IMR-90 (cell line): ENCODE data around the gene CROCC2. TPM values are rescaled to one million over a fixed set of nuclear protein-coding genes. Genes with fewer than 3 reads are reported as not detected.

ENCODE experiments used
- ATAC-seq: fragments of 200-7000 bp; cut with Tn5 transposase; 2 replicates; pipeline ENCODE4 v1.9.1; 2020; ENCODE audit warnings: low read depth, mild to moderate bottlenecking, moderate library complexity
- BruUV-seq: library from RNA; stranded (reverse); fragments of 400-500 nt; replicated peaks from 2 replicates; lab custom pipeline; 2021; lab: Mats Ljungman, UMichigan
- CTCF ChIA-PET: fragments of 300-600 bp; formaldehyde crosslinking; extraction: SDS; loops from one replicate; lab custom pipeline; 2021; ENCODE audit warnings: antibody characterized with exemption; lab: Yijun Ruan, JAX
- POLR2A ChIA-PET: fragments of 300-600 bp; sonication (Branson Sonifier 250); formaldehyde crosslinking; loops from one replicate; lab custom pipeline; 2022; ENCODE audit warnings: antibody characterized with exemption; ENCODE audit not compliant: unreplicated experiment; lab: Charles Lee
- DNase-seq: peaks from one replicate; pipeline ENCODE4 v3.0.0; 2013
- H2AFZ ChIP-seq: replicated peaks from 2 replicates; pipeline ENCODE3; 2013; ENCODE audit warnings: low read length, mild to moderate bottlenecking; ENCODE audit not compliant: poor library complexity
- H2AK5ac ChIP-seq: 2 replicates; pipeline ENCODE4 v1.6.1; 2013; ENCODE audit warnings: low read depth, low read length, inconsistent platforms
- H2AK9ac ChIP-seq: replicated peaks from 2 replicates; pipeline ENCODE3; 2013; ENCODE audit warnings: mild to moderate bottlenecking, low read depth, low read length, moderate library complexity; ENCODE audit not compliant: poor library complexity
- H2BK120ac ChIP-seq: 2 replicates; pipeline ENCODE4 v1.6.1; 2013; ENCODE audit warnings: low read depth, low read length, inconsistent platforms
- H2BK15ac ChIP-seq: 3 replicates; pipeline ENCODE4 v1.6.1; 2013; ENCODE audit warnings: low read depth, low read length, inconsistent platforms
- H2BK20ac ChIP-seq: 2 replicates; pipeline ENCODE4 v1.6.1; 2013; ENCODE audit warnings: low read depth, mild to moderate bottlenecking, inconsistent platforms, low read length, moderate library complexity
- H2BK5ac ChIP-seq: 2 replicates; pipeline ENCODE4 v1.6.1; 2013; ENCODE audit warnings: mild to moderate bottlenecking, low read depth, low read length, inconsistent platforms; ENCODE audit not compliant: poor library complexity, severe bottlenecking
- H3K14ac ChIP-seq: replicated peaks from 2 replicates; pipeline ENCODE4 v1.6.1; 2013; ENCODE audit warnings: low read depth, low read length, inconsistent platforms
- H3K18ac ChIP-seq: 2 replicates; pipeline ENCODE4 v1.6.1; 2013; ENCODE audit warnings: low read depth, low read length, control low read depth
- H3K23ac ChIP-seq: 2 replicates; pipeline ENCODE4 v1.6.1; 2013; ENCODE audit warnings: low read depth, low read length, inconsistent platforms
- H3K27ac ChIP-seq: 2 replicates; pipeline ENCODE4 v1.5.1; 2013; ENCODE audit warnings: mild to moderate bottlenecking, control low read depth, low read length; ENCODE audit not compliant: insufficient read depth
- H3K27me3 ChIP-seq: 2 replicates; pipeline ENCODE4 v1.6.1; 2013; ENCODE audit warnings: low read length; ENCODE audit not compliant: control insufficient read depth, insufficient read depth
- H3K36me3 ChIP-seq: 2 replicates; pipeline ENCODE4 v1.6.1; 2013; ENCODE audit warnings: low read length, mixed read lengths; ENCODE audit not compliant: control insufficient read depth, insufficient read depth
- H3K4ac ChIP-seq: 2 replicates; pipeline ENCODE4 v1.6.1; 2013; ENCODE audit warnings: low read depth, low read length, inconsistent platforms
- H3K4me1 ChIP-seq: 2 replicates; pipeline ENCODE4 v1.6.1; 2013; ENCODE audit warnings: low read length, mixed read lengths; ENCODE audit not compliant: control insufficient read depth, insufficient read depth
- H3K4me2 ChIP-seq: 2 replicates; pipeline ENCODE4 v1.6.1; 2013; ENCODE audit warnings: low read depth, mild to moderate bottlenecking, control low read depth, low read length, moderate library complexity
- H3K4me3 ChIP-seq: 2 replicates; pipeline ENCODE4 v1.5.1; 2013; ENCODE audit warnings: low read depth, mild to moderate bottlenecking, control low read depth, low read length, moderate library complexity; ENCODE audit not compliant: insufficient read depth
- H3K56ac ChIP-seq: 2 replicates; pipeline ENCODE4 v1.6.1; 2013; ENCODE audit warnings: low read length, inconsistent platforms; ENCODE audit not compliant: insufficient read depth; ENCODE audit errors: extremely low read depth
- H3K79me1 ChIP-seq, 2 experiments: 2 replicates each; pipeline ENCODE4 v1.6.1; 2013; ENCODE audit warnings: low read length in 2 of 2, inconsistent platforms in 1 of 2, low read depth in 1 of 2
- H3K9ac ChIP-seq: 2 replicates; pipeline ENCODE4 v1.6.1; 2013; ENCODE audit warnings: low read depth, low read length, control low read depth
- H3K9me1 ChIP-seq: 2 replicates; pipeline ENCODE4 v1.6.1; 2013; ENCODE audit warnings: low read length, inconsistent platforms; ENCODE audit not compliant: insufficient read depth
- H3K9me3 ChIP-seq: 2 replicates; pipeline ENCODE4 v1.6.1; 2013; ENCODE audit warnings: low read length; ENCODE audit not compliant: control insufficient read depth, insufficient read depth
- H4K20me1 ChIP-seq: 2 replicates; pipeline ENCODE4 v1.6.1; 2013; ENCODE audit warnings: low read length, inconsistent platforms; ENCODE audit not compliant: insufficient read depth
- H4K5ac ChIP-seq: 2 replicates; pipeline ENCODE4 v1.6.1; 2013; ENCODE audit warnings: mild to moderate bottlenecking, low read depth, low read length, control low read depth
- H4K8ac ChIP-seq, 2 experiments: 2 replicates each; pipeline ENCODE4 v1.6.1; 2013; ENCODE audit warnings: low read depth in 2 of 2, low read length in 2 of 2, control low read depth in 1 of 2, inconsistent platforms in 1 of 2
- H4K91ac ChIP-seq: 2 replicates; pipeline ENCODE4 v1.6.1; 2013; ENCODE audit warnings: low read depth, low read length, inconsistent platforms; ENCODE audit not compliant: insufficient read depth
- BHLHE40 ChIP-seq: fragments of 150-350 bp; IDR thresholded peaks from 2 replicates; pipeline ENCODE4 v1.6.1; 2016; ENCODE audit warnings: mild to moderate bottlenecking, low read depth, low read length
- CEBPB ChIP-seq: IDR thresholded peaks from 2 replicates; pipeline ENCODE4 v1.6.1; 2012; ENCODE audit warnings: low read depth, low read length, improper control_type of control experiment
- CHD1 ChIP-seq: IDR thresholded peaks from 2 replicates; pipeline ENCODE4 v1.6.1; 2012; ENCODE audit warnings: low read depth, low read length, improper control_type of control experiment
- ELK1 ChIP-seq: fragments of 150-350 bp; IDR thresholded peaks from 2 replicates; pipeline ENCODE4 v1.6.1; 2016; ENCODE audit warnings: low read depth, mild to moderate bottlenecking, low read length, moderate library complexity, borderline replicate concordance
- FOS ChIP-seq: fragments of 150-350 bp; IDR thresholded peaks from 2 replicates; pipeline ENCODE4 v1.6.1; 2016; ENCODE audit warnings: low read depth, low read length
- MAFK ChIP-seq: IDR thresholded peaks from 2 replicates; pipeline ENCODE4 v1.6.1; 2012; ENCODE audit warnings: low read depth, low read length, improper control_type of control experiment
- MXI1 ChIP-seq: IDR thresholded peaks from 2 replicates; pipeline ENCODE4 v1.6.1; 2012; ENCODE audit warnings: low read depth, mild to moderate bottlenecking, low read length, moderate library complexity, borderline replicate concordance
- NFE2L2 ChIP-seq: fragments of 150-350 bp; IDR thresholded peaks from 2 replicates; pipeline ENCODE4 v1.6.1; 2016; ENCODE audit warnings: low read depth, mild to moderate bottlenecking, low read length
- POLR2A ChIP-seq: IDR thresholded peaks from 2 replicates; pipeline ENCODE4 v1.6.1; 2012; ENCODE audit warnings: mild to moderate bottlenecking, low read depth, low read length
- RAD21 ChIP-seq: IDR thresholded peaks from 2 replicates; pipeline ENCODE4 v1.6.1; 2012; ENCODE audit warnings: low read length, improper control_type of control experiment
- RCOR1 ChIP-seq: IDR thresholded peaks from 2 replicates; pipeline ENCODE4 v1.6.1; 2012; ENCODE audit warnings: mild to moderate bottlenecking, low read length, improper control_type of control experiment; ENCODE audit not compliant: insufficient replicate concordance
- RFX5 ChIP-seq: IDR thresholded peaks from 2 replicates; pipeline ENCODE4 v1.8.0; 2012; ENCODE audit warnings: low read depth, mild to moderate bottlenecking, low read length, moderate library complexity
- WGBS, 2 experiments: methylation state at CpG; one replicate each; pipeline versions ENCODE4 v1.1.5 to v1.1.7; 2013; ENCODE audit warnings: missing lambda C conversion rate in 2 of 2; ENCODE audit not compliant: insufficient read length in 1 of 2; ENCODE audit errors: extremely low coverage in 2 of 2; 5-methylcytosine and 5-hydroxymethylcytosine counted together
- dilution Hi-C: fragments of 300-500 bp; cut with HindIII; formaldehyde crosslinking; loops from one replicate; pipeline ENCODE4 v1.14.3; 2018; ENCODE audit warnings: low sequenced_read_pairs; ENCODE audit not compliant: unreplicated experiment
- in situ Hi-C: fragments of 300-500 bp; cut with MboI; formaldehyde crosslinking; loops from 3 replicates; pipeline ENCODE4 v1.14.3; 2019; ENCODE audit warnings: low sequenced_read_pairs, inconsistent platforms, mixed read lengths
- intact Hi-C: fragments of 100-400 bp; cut with micrococcal nuclease; formaldehyde crosslinking; loops from 2 replicates; pipeline ENCODE4 v1.10.0; 2022
- polyA plus RNA-seq, 3 experiments: library from polyadenylated mRNA; depleted of rRNA; stranded (reverse); fragments of >200 nt; gene quantifications; 2 replicates each; pipeline ENCODE4 v1.2.3, GENCODE V29; 2012; ENCODE audit warnings: low replicate concordance in 1 of 3
- total RNA-seq: library from RNA; depleted of rRNA; stranded (reverse); fragments of >200 nt; gene quantifications from 2 replicates; pipeline ENCODE4 v1.2.3, GENCODE V29; 2012

CROCC2 gene
- total and polyA plus RNA-seq, 2 of the 4 experiments (the other 2 are of a cell fraction): not detected

GRCh38 chr2:240932001-240932723 lies 26.0 kb downstream of the CROCC2 start:
- H3K27me3 ChIP-seq: peaks cover 24% of the 10 kb centered on the region
- no peak overlapping the region for H2BK20ac ChIP-seq
- H3K36me3 ChIP-seq: no peaks in the 10 kb centered on the region
- H2AK9ac ChIP-seq: no peak overlapping the region
- no peak overlapping the region for H3K4me3 ChIP-seq
- no peaks in the 10 kb centered on the region for H3K9me1 ChIP-seq
- H2BK15ac ChIP-seq: no peak overlapping the region
- WGBS, 2 experiments: 67% methylated on average over 1 of the region's 21 CpGs; no CpG with 5 or more reads in 1 of the 2 experiments
- H3K56ac ChIP-seq: no peak overlapping the region
- no peak for ATAC-seq
- no peak overlapping the region for H4K8ac ChIP-seq
- H3K79me1 ChIP-seq: no peaks in the 10 kb centered on the region
- no peak overlapping the region for H2BK5ac ChIP-seq
- in situ Hi-C loops (no loop called here), dilution Hi-C loops (no loop called here), intact Hi-C loops (no loop called here)
- BruUV-seq: no TSS peak
- H3K9ac ChIP-seq: no peak overlapping the region
- TF ChIP-seq MAFK (no peak), FOS (no peak), CEBPB (no peak), POLR2A (no peak), RFX5 (no peak), BHLHE40 (no peak), RCOR1 (no peak), RAD21 (no peak), CHD1 (no peak), MXI1 (no peak), NFE2L2 (no peak), ELK1 (no peak)
- ChIA-PET CTCF (no interaction called here), POLR2A (no interaction called here)
- H3K4me1 ChIP-seq: no peaks in the 10 kb centered on the region; the same call in 1 of the 2 replicates
- no peak overlapping the region for H3K14ac ChIP-seq
- H4K5ac ChIP-seq: no peak overlapping the region
- H3K4me2 ChIP-seq: no peak overlapping the region
- H3K27ac ChIP-seq: no peak overlapping the region
- H3K18ac ChIP-seq: no peak overlapping the region
- no peak overlapping the region for H3K23ac ChIP-seq
- H2AFZ ChIP-seq: no peak overlapping the region
- H3K9me3 ChIP-seq: peaks cover 2% of the 10 kb centered on the region; the same call in 1 of the 2 replicates
- no peak overlapping the region for H2AK5ac ChIP-seq
- no peaks in the 10 kb centered on the region for H4K20me1 ChIP-seq
- no peak overlapping the region for H2BK120ac ChIP-seq
- no peak for DNase-seq
- no peak overlapping the region for H3K4ac ChIP-seq
- H4K91ac ChIP-seq: no peak overlapping the region
